ENCODE results near the gene SLX4IP. TPM values are rescaled to one million over a fixed set of nuclear protein-coding genes. Genes with fewer than 3 reads are reported as not detected.
A peak's percentile ranks its signal among the peaks of the same experiment; 100 is the strongest.

The SLX4IP gene
- total RNA-seq, 1 donor from 2014 or later, result 4.5 TPM

- DNase-seq (ENCODE audit: low spot score in 2 of 2), result peak in 1 of 2 donors; percentile 84
- Histone ChIP-seq H3K27me3 (no peaks in the 10 kb centered on the region), H3K4me3 (peak overlapping the region; percentile 39 to 86), H3K36me3 (peaks cover 18 to 32% of the 10 kb centered on the region in 2 donors), H3K9me3 (no peaks in the 10 kb centered on the region), H3K4me1 (peaks cover 23 to 61% of the 10 kb centered on the region in 2 donors), H3K27ac (peak overlapping the region; percentile 93 to 100)
- intact Hi-C loops (cut with DNase I), result loop anchor here (2.0 kb wide), 1 partner anchor 16 kb away; no protein-coding TSS in a partner anchor
- TF ChIP-seq CTCF (IDR thresholded peaks at IDR 0.05), result no peak
Measured at GRCh38 chr20:10667077-10667401, 231.9 kb downstream of the SLX4IP start.

GRCh38 chr20:10667560-10668167, 232.6 kb downstream of the SLX4IP start:
- peak overlapping the region; percentile 39 to 86 for H3K4me3 ChIP-seq
- intact Hi-C loops (cut with DNase I), result loop anchor here (2.0 kb wide), 1 partner anchor 17 kb away; no protein-coding TSS in a partner anchor
- peaks cover 15 to 28% of the 10 kb centered on the region in 2 donors for H3K36me3 ChIP-seq
- TF ChIP-seq CTCF (IDR thresholded peaks at IDR 0.05), result peak in 1 of 3 experiments; percentile 4
- H3K4me1 ChIP-seq, result peaks cover 23 to 55% of the 10 kb centered on the region in 2 donors
- no peaks in the 10 kb centered on the region for H3K27me3 ChIP-seq
- peak overlapping the region; percentile 93 to 100 for H3K27ac ChIP-seq
- no peaks in the 10 kb centered on the region for H3K9me3 ChIP-seq
- DNase-seq (ENCODE audit: low spot score in 2 of 2), result no peak

GRCh38 chr20:10668677-10669368, 233.7 kb downstream of the SLX4IP start:
- H3K27ac ChIP-seq, result peak overlapping the region; percentile 93 to 100
- intact Hi-C loops (cut with DNase I), result no loop called here
- H3K27me3 ChIP-seq, result no peaks in the 10 kb centered on the region
- no peak for DNase-seq (ENCODE audit: low spot score in 2 of 2)
- H3K36me3 ChIP-seq, result peaks cover 6 to 18% of the 10 kb centered on the region in 2 donors
- peaks cover 15 to 45% of the 10 kb centered on the region in 2 donors for H3K4me1 ChIP-seq
- TF ChIP-seq CTCF (IDR thresholded peaks at IDR 0.05), result no peak
- no peaks in the 10 kb centered on the region for H3K9me3 ChIP-seq
- peak overlapping the region; percentile 39 to 86 for H3K4me3 ChIP-seq

GRCh38 chr20:10669843-10670446, 234.8 kb downstream of the SLX4IP start:
- Histone ChIP-seq H3K27ac (peak overlapping the region; percentile 100), H3K36me3 (peaks cover 6 to 18% of the 10 kb centered on the region in 2 donors), H3K4me3 (peak overlapping the region; percentile 86 to 90), H3K4me1 (peaks cover 12 to 37% of the 10 kb centered on the region in 2 donors), H3K9me3 (no peaks in the 10 kb centered on the region), H3K27me3 (no peaks in the 10 kb centered on the region)
- DNase-seq (ENCODE audit: low spot score in 2 of 2), result no peak
- intact Hi-C loops (cut with DNase I), result loop anchor here (5.0 to 10.0 kb wide), 7 partner anchors 33 to 872 kb away; no protein-coding TSS in a partner anchor
- TF ChIP-seq CTCF (IDR thresholded peaks at IDR 0.05), result no peak

- Histone ChIP-seq H3K9me3 (no peaks in the 10 kb centered on the region), H3K27ac (peak overlapping the region; percentile 100), H3K4me3 (peak overlapping the region; percentile 86 to 90), H3K36me3 (peaks cover 6 to 18% of the 10 kb centered on the region in 2 donors), H3K27me3 (no peaks in the 10 kb centered on the region), H3K4me1 (peaks cover 12 to 37% of the 10 kb centered on the region in 2 donors)
- DNase-seq (ENCODE audit: low spot score in 2 of 2), result no peak
- intact Hi-C loops (cut with DNase I), result loop anchor here (5.0 to 10.0 kb wide), 7 partner anchors 33 to 872 kb away; no protein-coding TSS in a partner anchor
- TF ChIP-seq CTCF (IDR thresholded peaks at IDR 0.05), result no peak
Measured at GRCh38 chr20:10670501-10671220, 235.6 kb downstream of the SLX4IP start.
